Uterus (tissue), 4 donors: ENCODE measurements around the gene ZBTB18. TPM values are rescaled to one million over a fixed set of nuclear protein-coding genes. Genes with fewer than 3 reads are reported as not detected.

Experiments
- DNase-seq, 2 donors: peaks; one replicate each; pipeline ENCODE4 v3.0.0-alpha.2; 2019 to 2020
- H3K27ac ChIP-seq, 2 donors: fragments of 200-600 bp; sonication (generic); 1 replicate in 1 of 2; 2 replicates in 1 of 2; pipeline ENCODE4 v1.5.1; 2016 to 2018
- H3K27me3 ChIP-seq, 2 donors: fragments of 200-600 bp; sonication (generic); one replicate each; pipeline ENCODE4 v1.5.1; 2018 to 2019; ENCODE audit warnings: control low read depth in 1 of 2
- H3K36me3 ChIP-seq, 2 donors: fragments of 200-600 bp; sonication (generic); one replicate each; pipeline ENCODE4 v1.5.1; 2019; ENCODE audit warnings: control low read depth in 1 of 2
- H3K4me1 ChIP-seq, 2 donors: fragments of 200-600 bp; sonication (generic); one replicate each; pipeline ENCODE4 v1.5.1; 2018 to 2019; ENCODE audit warnings: control low read depth in 1 of 2
- H3K4me3 ChIP-seq, 2 donors: fragments of 200-600 bp; sonication (generic); 1 replicate in 1 of 2; 2 replicates in 1 of 2; pipeline ENCODE4 v1.5.1; 2018 to 2019; ENCODE audit warnings: mild to moderate bottlenecking in 1 of 2
- H3K9me3 ChIP-seq, 2 donors: fragments of 200-600 bp; sonication (generic); one replicate each; pipeline ENCODE4 v1.5.1; 2019; ENCODE audit warnings: control low read depth in 1 of 2
- POLR2A ChIP-seq, 2 donors: fragments of 450-650 bp; IDR thresholded peaks; one replicate each; pipeline ENCODE4 v1.6.1; 2016; ENCODE audit warnings: antibody characterized with exemption in 2 of 2, mild to moderate bottlenecking in 1 of 2, moderate library complexity in 1 of 2
- intact Hi-C: fragments of 100-400 bp; cut with DNase I; formaldehyde crosslinking; loops from one replicate; pipeline ENCODE4 v1.15.1; 2023; ENCODE audit warnings: low total_unique reads
- total RNA-seq, 4 donors: library from RNA; depleted of rRNA in 3 of 4; stranded (reverse); fragments of >200 nt in 3 of 4; gene quantifications; one replicate each; pipeline versions ENCODE4 v1.1.0 to v1.2.4, GENCODE V29; 2014 to 2023
- TF ChIP-seq, protein P1 (sequence below), 4 experiments: fragments of 200-600 bp in 2 of 4; fragments of 450-650 bp in 2 of 4; sonication (generic) in 2 of 4; IDR thresholded peaks; one replicate each; pipeline ENCODE4 v1.5.1; 2016 to 2019; ENCODE audit warnings: antibody characterized with exemption in 4 of 4, mild to moderate bottlenecking in 2 of 4, moderate library complexity in 1 of 4
- donor health status: DM: yes; HTN: yes; CAD: no.

ZBTB18 gene
- total RNA-seq, 4 donors from 2014 or later = 5.3 to 16.7 (median 12.4) TPM

DNA sequence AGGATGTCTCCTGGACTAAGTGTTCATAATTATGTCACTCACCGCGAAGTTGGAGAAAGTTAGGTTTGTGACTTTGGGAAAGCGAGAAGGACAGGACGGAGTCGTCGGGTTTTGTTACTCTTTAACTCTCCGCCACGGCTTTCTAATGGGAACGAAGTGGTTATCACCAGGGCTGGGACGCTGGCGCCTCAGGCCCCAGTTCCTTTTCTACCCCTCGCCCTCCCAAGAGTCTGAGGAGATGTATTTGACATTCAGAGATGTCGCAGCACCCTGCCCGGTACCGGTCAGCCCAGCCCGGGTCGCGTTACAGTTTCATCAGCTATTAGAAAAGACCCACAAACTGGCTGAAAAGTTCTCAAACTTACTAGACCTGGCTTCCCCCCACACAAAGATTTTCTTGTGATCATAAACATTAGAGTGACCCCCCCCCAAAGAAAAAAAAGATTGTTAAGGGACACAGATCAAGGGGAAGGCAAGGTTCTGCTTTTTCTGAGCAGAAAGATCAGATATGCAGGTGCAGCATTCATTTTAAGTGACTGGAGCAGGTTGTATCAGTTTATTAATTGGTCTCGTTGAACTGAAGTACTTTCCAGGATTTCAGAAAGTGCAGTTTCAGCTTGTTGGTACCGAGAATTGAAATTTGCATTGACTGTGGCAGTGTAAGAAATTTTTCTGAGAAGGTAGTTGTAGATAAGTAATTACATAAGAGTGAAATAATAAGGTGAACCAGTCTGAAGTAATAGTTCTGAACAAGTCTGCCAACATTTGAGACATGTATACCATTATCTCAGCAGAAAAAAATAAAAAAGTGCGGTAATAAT is 859 bp upstream of the ZBTB18 start:
- no peak for DNase-seq

DNA sequence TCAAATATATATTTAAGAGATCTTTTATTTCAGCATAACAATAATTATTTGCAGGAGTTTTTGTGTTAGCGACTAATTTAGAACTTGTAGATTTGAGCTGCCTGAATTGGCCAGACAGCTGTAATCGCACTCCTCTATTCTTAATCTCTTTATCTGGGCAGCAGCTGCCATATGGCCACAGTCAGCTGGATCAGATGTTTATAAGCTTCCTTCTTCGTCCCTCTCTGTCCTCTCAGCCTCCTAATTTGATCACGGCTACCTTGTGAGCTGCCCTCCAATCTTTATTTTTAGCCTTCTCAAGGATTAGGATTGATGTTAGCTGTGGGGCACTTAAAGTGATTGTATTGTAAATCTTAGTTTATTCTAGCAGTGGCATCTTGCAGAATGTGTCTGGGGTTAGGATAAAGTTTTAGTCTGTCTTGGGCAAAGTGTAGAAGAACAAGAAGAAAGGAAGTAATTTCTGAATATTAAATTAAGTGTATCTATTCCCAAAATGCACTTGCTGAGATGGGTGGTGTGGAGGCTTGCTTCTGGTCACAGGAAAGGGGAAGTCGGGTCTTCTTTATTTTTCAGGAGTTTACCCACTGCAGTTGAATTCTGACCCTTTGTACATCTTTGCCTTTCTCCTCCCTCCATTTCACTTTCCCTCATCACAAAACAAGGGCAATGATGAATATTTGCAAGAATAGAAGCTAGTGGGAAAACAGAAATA is 1.1 kb downstream of the ZBTB18 start:
- H3K27me3 ChIP-seq = no peaks in the 10 kb centered on the region
- no peak overlapping the region for H3K4me3 ChIP-seq
- H3K9me3 ChIP-seq = no peaks in the 10 kb centered on the region
- no peak for DNase-seq
- TF ChIP-seq, protein P1, sequence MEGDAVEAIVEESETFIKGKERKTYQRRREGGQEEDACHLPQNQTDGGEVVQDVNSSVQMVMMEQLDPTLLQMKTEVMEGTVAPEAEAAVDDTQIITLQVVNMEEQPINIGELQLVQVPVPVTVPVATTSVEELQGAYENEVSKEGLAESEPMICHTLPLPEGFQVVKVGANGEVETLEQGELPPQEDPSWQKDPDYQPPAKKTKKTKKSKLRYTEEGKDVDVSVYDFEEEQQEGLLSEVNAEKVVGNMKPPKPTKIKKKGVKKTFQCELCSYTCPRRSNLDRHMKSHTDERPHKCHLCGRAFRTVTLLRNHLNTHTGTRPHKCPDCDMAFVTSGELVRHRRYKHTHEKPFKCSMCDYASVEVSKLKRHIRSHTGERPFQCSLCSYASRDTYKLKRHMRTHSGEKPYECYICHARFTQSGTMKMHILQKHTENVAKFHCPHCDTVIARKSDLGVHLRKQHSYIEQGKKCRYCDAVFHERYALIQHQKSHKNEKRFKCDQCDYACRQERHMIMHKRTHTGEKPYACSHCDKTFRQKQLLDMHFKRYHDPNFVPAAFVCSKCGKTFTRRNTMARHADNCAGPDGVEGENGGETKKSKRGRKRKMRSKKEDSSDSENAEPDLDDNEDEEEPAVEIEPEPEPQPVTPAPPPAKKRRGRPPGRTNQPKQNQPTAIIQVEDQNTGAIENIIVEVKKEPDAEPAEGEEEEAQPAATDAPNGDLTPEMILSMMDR (IDR thresholded peaks at IDR 0.05) = no peak
- no peak for TF ChIP-seq POLR2A (IDR thresholded peaks at IDR 0.05)
- H3K27ac ChIP-seq = peak overlapping the region; percentile 5 to 14
- intact Hi-C loops = no loop called here
- H3K4me1 ChIP-seq = peaks cover 4 to 5% of the 10 kb centered on the region in 2 donors
- H3K36me3 ChIP-seq = no peaks in the 10 kb centered on the region

More for the DNA sequence above, 859 bp upstream of the ZBTB18 start:
- Histone ChIP-seq H3K4me3 (peak overlapping the region; percentile 63 to 79), H3K36me3 (no peaks in the 10 kb centered on the region), H3K9me3 (no peaks in the 10 kb centered on the region), H3K27ac (peak overlapping the region; percentile 89 to 93), H3K4me1 (peaks cover 4 to 5% of the 10 kb centered on the region in 2 donors), H3K27me3 (no peaks in the 10 kb centered on the region)
- intact Hi-C loops = no loop called here
- TF ChIP-seq, protein P1 (IDR thresholded peaks at IDR 0.05) = no peak
- TF ChIP-seq POLR2A (IDR thresholded peaks at IDR 0.05) = no peak

DNA sequence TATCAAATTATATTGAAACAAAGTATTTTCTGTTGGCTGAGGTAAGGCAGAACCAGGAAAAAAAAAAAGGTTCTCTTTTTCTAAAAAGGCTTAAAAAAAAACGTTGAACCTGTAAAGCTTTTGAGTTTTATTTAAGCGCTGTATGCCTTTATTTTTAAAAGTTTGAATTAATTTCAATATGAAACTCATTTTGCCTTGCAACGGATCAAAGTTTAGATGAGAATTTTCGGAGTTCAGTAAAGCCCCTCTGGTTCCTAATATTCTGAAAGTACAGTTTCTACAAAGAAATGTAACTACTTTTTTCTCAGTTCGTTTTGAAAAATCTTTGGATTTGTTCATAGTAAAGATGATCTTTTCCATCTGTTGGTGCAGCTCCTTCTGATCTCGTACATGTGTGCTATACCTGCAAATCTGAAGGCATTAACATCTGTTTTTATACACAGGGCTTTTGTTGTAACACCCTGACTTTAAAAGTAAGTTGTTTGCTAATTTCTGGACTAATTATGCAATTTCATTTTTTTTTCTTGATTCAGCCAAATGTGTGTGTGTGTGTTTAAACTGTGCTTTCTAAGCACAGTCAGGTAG is 1.7 kb downstream of the ZBTB18 start:
- peaks cover 4 to 5% of the 10 kb centered on the region in 2 donors for H3K4me1 ChIP-seq
- H3K27ac ChIP-seq = no peak overlapping the region
- H3K36me3 ChIP-seq = no peaks in the 10 kb centered on the region
- no peak overlapping the region for H3K4me3 ChIP-seq
- no peak for DNase-seq
- TF ChIP-seq, protein P1 (IDR thresholded peaks at IDR 0.05) = no peak
- TF ChIP-seq POLR2A (IDR thresholded peaks at IDR 0.05) = no peak
- intact Hi-C loops = no loop called here
- H3K27me3 ChIP-seq = no peaks in the 10 kb centered on the region
- H3K9me3 ChIP-seq = no peaks in the 10 kb centered on the region

DNA sequence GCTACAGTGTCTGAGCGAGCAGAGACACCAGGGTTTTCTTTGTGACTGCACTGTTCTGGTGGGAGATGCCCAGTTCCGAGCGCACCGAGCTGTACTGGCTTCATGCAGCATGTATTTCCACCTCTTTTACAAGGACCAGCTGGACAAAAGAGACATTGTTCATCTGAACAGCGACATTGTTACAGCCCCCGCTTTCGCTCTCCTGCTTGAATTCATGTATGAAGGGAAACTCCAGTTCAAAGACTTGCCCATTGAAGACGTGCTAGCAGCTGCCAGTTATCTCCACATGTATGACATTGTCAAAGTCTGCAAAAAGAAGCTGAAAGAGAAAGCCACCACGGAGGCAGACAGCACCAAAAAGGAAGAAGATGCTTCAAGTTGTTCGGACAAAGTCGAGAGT is 2.7 kb downstream of the ZBTB18 start:
- Histone ChIP-seq H3K36me3 (no peaks in the 10 kb centered on the region), H3K27me3 (no peaks in the 10 kb centered on the region), H3K4me3 (no peak overlapping the region), H3K27ac (no peak overlapping the region), H3K9me3 (no peaks in the 10 kb centered on the region), H3K4me1 (peaks cover 4 to 5% of the 10 kb centered on the region in 2 donors)
- no peak for DNase-seq
- TF ChIP-seq, protein P1 (IDR thresholded peaks at IDR 0.05) = no peak
- no peak for TF ChIP-seq POLR2A (IDR thresholded peaks at IDR 0.05)
- intact Hi-C loops = no loop called here
